HepG2 (cell line): ENCODE measurements around the gene PARP3. TPM values are rescaled to one million over a fixed set of nuclear protein-coding genes. Genes with fewer than 3 reads are reported as not detected.
A peak's percentile ranks its signal among the peaks of the same experiment; 100 is the strongest.

ENCODE experiments used
- ATF2 ChIP-seq: sonication (generic); formaldehyde crosslinking; IDR thresholded peaks from 2 replicates; pipeline ENCODE4 v1.4.0; 2020; ENCODE audit warnings: missing genetic modification reagents
- HDAC1 ChIP-seq: sonication (generic); formaldehyde crosslinking; IDR thresholded peaks from 2 replicates; pipeline ENCODE4 v1.5.1; 2020; ENCODE audit warnings: mild to moderate bottlenecking, missing genetic modification reagents
- HNF1A ChIP-seq, 2 experiments: sonication (generic) in 1 of 2; formaldehyde crosslinking in 1 of 2; IDR thresholded peaks; 2 replicates each; pipeline versions ENCODE4 v1.4.0 to v1.6.1; 2016 to 2020; ENCODE audit warnings: borderline replicate concordance in 1 of 2, low read depth in 1 of 2, mild to moderate bottlenecking in 1 of 2, missing genetic modification reagents in 1 of 2
- KDM6A ChIP-seq: IDR thresholded peaks from 2 replicates; pipeline ENCODE4 v1.6.1; 2016; ENCODE audit warnings: low read depth
- MBNL3 ChIP-seq: fragments of 250-450 bp; sonication (Bioruptor Pico); conservative IDR thresholded peaks from 2 replicates; pipeline ENCODE4 v1.8.0; 2022; ENCODE audit warnings: mild to moderate bottlenecking, inconsistent platforms
- MIER2 ChIP-seq: IDR thresholded peaks from 2 replicates; pipeline ENCODE4 v1.6.1; 2016; ENCODE audit warnings: missing biosample characterization, missing genetic modification reagents
- NBN ChIP-seq: fragments of 450-650 bp; conservative IDR thresholded peaks from 2 replicates; pipeline ENCODE4 v1.6.1; 2017
- NRL ChIP-seq: sonication (generic); formaldehyde crosslinking; IDR thresholded peaks from 2 replicates; pipeline ENCODE4 v1.5.0; 2020; ENCODE audit warnings: missing genetic modification reagents, mild to moderate bottlenecking, moderate library complexity, borderline replicate concordance
- SMAD3 ChIP-seq: sonication (generic); formaldehyde crosslinking; IDR thresholded peaks from 2 replicates; pipeline ENCODE4 v1.4.0; 2020; ENCODE audit warnings: missing genetic modification reagents
- TGIF2 ChIP-seq: IDR thresholded peaks from 2 replicates; pipeline ENCODE4 v1.6.1; 2016; ENCODE audit warnings: control low read depth, missing compliant biosample characterization
- ZFP36 ChIP-seq: fragments of 150-350 bp; IDR thresholded peaks from 2 replicates; pipeline ENCODE4 v1.6.1; 2018; ENCODE audit warnings: borderline replicate concordance, low read length, low read depth; ENCODE audit not compliant: partially characterized antibody
- ZFP62 ChIP-seq: sonication (generic); formaldehyde crosslinking; IDR thresholded peaks from 2 replicates; pipeline ENCODE4 v1.4.0; 2020; ENCODE audit warnings: missing genetic modification reagents
- ZNF18 ChIP-seq: sonication (generic); formaldehyde crosslinking; IDR thresholded peaks from 2 replicates; pipeline ENCODE4 v1.8.0; 2022; ENCODE audit warnings: mild to moderate bottlenecking, missing genetic modification reagents; ENCODE audit not compliant: insufficient replicate concordance
- ZNF549 ChIP-seq: sonication (generic); formaldehyde crosslinking; IDR thresholded peaks from 2 replicates; pipeline ENCODE4 v1.5.0; 2020; ENCODE audit warnings: missing genetic modification reagents
- ZNF556 ChIP-seq: sonication (generic); formaldehyde crosslinking; IDR thresholded peaks from 2 replicates; pipeline ENCODE4 v1.4.0; 2020; ENCODE audit warnings: mild to moderate bottlenecking, missing genetic modification reagents, borderline replicate concordance
- ZNF589 ChIP-seq: sonication (generic); formaldehyde crosslinking; conservative IDR thresholded peaks from 2 replicates; pipeline ENCODE4 v1.8.0; 2022; ENCODE audit warnings: mild to moderate bottlenecking, moderate library complexity, missing genetic modification reagents
- ZNF740 ChIP-seq: sonication (generic); formaldehyde crosslinking; IDR thresholded peaks from 2 replicates; pipeline ENCODE4 v1.4.0; 2020; ENCODE audit warnings: missing genetic modification reagents
- ZNF790 ChIP-seq: sonication (generic); formaldehyde crosslinking; IDR thresholded peaks from 2 replicates; pipeline ENCODE4 v1.8.0; 2022; ENCODE audit warnings: missing genetic modification reagents, mild to moderate bottlenecking, borderline replicate concordance
- ZXDC ChIP-seq: sonication (generic); formaldehyde crosslinking; IDR thresholded peaks from 2 replicates; pipeline ENCODE4 v1.5.0; 2020; ENCODE audit warnings: mild to moderate bottlenecking, missing genetic modification reagents
- polyA plus RNA-seq, 8 experiments: library from polyadenylated mRNA; depleted of rRNA in 3 of 8; stranded (reverse) in 7 of 8; unstranded in 1 of 8; fragments of >200 nt; fragmentation: Illumina TruSeq in 4 of 8; extraction: Trizol in 4 of 8; gene quantifications; 2 replicates each; pipeline versions ENCODE4 v1.2.1 to v1.2.3, GENCODE V29; 2011 to 2016; ENCODE audit warnings: low read depth in 4 of 8, missing spikeins in 1 of 8, mixed read lengths in 1 of 8; ENCODE audit not compliant: insufficient read depth in 1 of 8
- total RNA-seq, 5 experiments: library from RNA; depleted of rRNA; stranded (reverse); fragments of >200 nt; fragmentation: Illumina TruSeq; extraction: Trizol; gene quantifications; 2 replicates each; pipeline ENCODE4 v1.2.3, GENCODE V29; 2016; ENCODE audit warnings: low read depth in 1 of 5

PARP3 gene
- total and polyA plus RNA-seq, 2 of the 13 experiments (the other 11 are each of a cell fraction or from before 2014, with no cell fraction given), result 11.2 to 21.5 TPM

- TF ChIP-seq NRL (CRISPR knock-in tag), result no peak
- peak; percentile 50 for TF ChIP-seq HDAC1
- no peak for TF ChIP-seq ZNF790 (CRISPR knock-in tag)
- TF ChIP-seq ZNF556 (CRISPR knock-in tag), result 0 out of 2 replicates have a peak, but pooled peaks have one; percentile 83
- peak; percentile 48; the same call in 1 of the 2 replicates for TF ChIP-seq ATF2 (CRISPR knock-in tag)
- TF ChIP-seq TGIF2 (CRISPR knock-in tag), result peak; percentile 43; the same call in 1 of the 2 replicates
- peak; percentile 74 for TF ChIP-seq KDM6A
- peak; percentile 27; the same call in 1 of the 2 replicates for TF ChIP-seq HNF1A (IDR thresholded peaks at IDR 0.05; ENCODE audit: low read depth)
- TF ChIP-seq HNF1A (CRISPR knock-in tag; IDR thresholded peaks at IDR 0.05; ENCODE audit: borderline replicate concordance), result 0 out of 2 replicates have a peak, but pooled peaks have one; percentile 21
- TF ChIP-seq ZFP36, result no peak
- no peak for TF ChIP-seq MBNL3 (CRISPR knock-in tag)
- no peak for TF ChIP-seq ZNF589 (CRISPR knock-in tag)
- peak; percentile 76 for TF ChIP-seq SMAD3 (CRISPR knock-in tag)
- no peak for TF ChIP-seq ZFP62 (CRISPR knock-in tag)
- TF ChIP-seq NBN, result no peak
- no peak; the same call in 1 of the 2 replicates for TF ChIP-seq ZXDC
- 0 out of 2 replicates have a peak, but pooled peaks have one; percentile 54 for TF ChIP-seq MIER2 (CRISPR knock-in tag)
- peak; percentile 79; the same call in 1 of the 2 replicates for TF ChIP-seq ZNF740
- no peak for TF ChIP-seq ZNF549 (CRISPR knock-in tag)
- peak; percentile 82 for TF ChIP-seq ZNF18 (CRISPR knock-in tag)
These were observed 40.2 kb downstream of the PARP3 start (continued) for GRCh38 chr3:51982352-51982837.
